Chondrocyte (in vitro differentiated cells): ENCODE measurements around the gene APOBEC4. TPM values are rescaled to one million over a fixed set of nuclear protein-coding genes. Genes with fewer than 3 reads are reported as not detected.

Source experiments
- DNase-seq: peaks from one replicate; pipeline ENCODE4 v3.0.0; 2021; ENCODE audit warnings: mixed read lengths, low spot score
- H3K27ac Mint-ChIP-seq: one replicate; pipeline ENCODE4 v1.8.0; 2021; ENCODE audit warnings: mild to moderate bottlenecking, moderate library complexity, mixed read lengths; ENCODE audit not compliant: unreplicated experiment
- H3K27me3 Mint-ChIP-seq: 2 replicates; pipeline ENCODE4 v1.8.0; 2021; ENCODE audit warnings: low read depth, mixed read lengths
- H3K36me3 Mint-ChIP-seq: 2 replicates; pipeline ENCODE4 v1.8.0; 2021; ENCODE audit warnings: low read depth, mixed read lengths
- H3K4me1 Mint-ChIP-seq: 2 replicates; pipeline ENCODE4 v1.8.0; 2021; ENCODE audit warnings: low read depth, mild to moderate bottlenecking, mixed read lengths
- H3K4me3 Mint-ChIP-seq: one replicate; pipeline ENCODE4 v1.8.0; 2021; ENCODE audit warnings: mild to moderate bottlenecking, moderate library complexity, mixed read lengths; ENCODE audit not compliant: unreplicated experiment
- H3K9me3 Mint-ChIP-seq: 2 replicates; pipeline ENCODE4 v1.8.0; 2021; ENCODE audit warnings: low read depth, mixed read lengths
- CTCF ChIP-seq: fragments of 200-600 bp; sonication (generic); IDR thresholded peaks from 2 replicates; pipeline ENCODE4 v1.5.0; 2021; ENCODE audit warnings: antibody characterized with exemption, mild to moderate bottlenecking, moderate library complexity
- total RNA-seq: library from RNA; stranded (reverse); gene quantifications from 3 replicates; pipeline ENCODE4 v1.2.1, GENCODE V29; 2021

The APOBEC4 gene
- total RNA-seq, 1 donor from 2014 or later: not detected

- no peaks in the 10 kb centered on the region for H3K27me3 Mint-ChIP-seq
- H3K4me3 Mint-ChIP-seq: no peak overlapping the region
- no peak overlapping the region for H3K27ac Mint-ChIP-seq
- peaks cover 8% of the 10 kb centered on the region for H3K9me3 Mint-ChIP-seq
- peaks cover 2% of the 10 kb centered on the region for H3K36me3 Mint-ChIP-seq
- peaks cover 8% of the 10 kb centered on the region for H3K4me1 Mint-ChIP-seq
- TF ChIP-seq CTCF: no peak
- no peak for DNase-seq
Observed at GRCh38 chr1:183678819-183679218, 25.7 kb upstream of the APOBEC4 start.

- DNase-seq: no peak
- no peak overlapping the region for H3K27ac Mint-ChIP-seq
Observed at GRCh38 chr1:183676586-183677189, 23.6 kb upstream of the APOBEC4 start.

GRCh38 chr1:183675883-183676585 is 22.9 kb upstream of the APOBEC4 start:
- H3K36me3 Mint-ChIP-seq: no peaks in the 10 kb centered on the region
- H3K4me3 Mint-ChIP-seq: no peak overlapping the region
- no peak for TF ChIP-seq CTCF
- H3K4me1 Mint-ChIP-seq: peaks cover 12% of the 10 kb centered on the region
- H3K27me3 Mint-ChIP-seq: no peaks in the 10 kb centered on the region
- H3K27ac Mint-ChIP-seq: no peak overlapping the region
- H3K9me3 Mint-ChIP-seq: peaks cover 7% of the 10 kb centered on the region
- no peak for DNase-seq

More at GRCh38 chr1:183676586-183677189, 23.6 kb upstream of the APOBEC4 start:
- peaks cover 7% of the 10 kb centered on the region for H3K9me3 Mint-ChIP-seq
- no peaks in the 10 kb centered on the region for H3K36me3 Mint-ChIP-seq
- no peak for TF ChIP-seq CTCF
- no peaks in the 10 kb centered on the region for H3K27me3 Mint-ChIP-seq
- peaks cover 12% of the 10 kb centered on the region for H3K4me1 Mint-ChIP-seq
- no peak overlapping the region for H3K4me3 Mint-ChIP-seq

GRCh38 chr1:183675381-183675780 is 22.3 kb upstream of the APOBEC4 start:
- no peak for TF ChIP-seq CTCF
- no peak for DNase-seq
- Mint-ChIP-seq H3K27me3 (no peaks in the 10 kb centered on the region), H3K4me3 (no peak overlapping the region), H3K4me1 (peaks cover 12% of the 10 kb centered on the region), H3K36me3 (no peaks in the 10 kb centered on the region), H3K9me3 (peaks cover 12% of the 10 kb centered on the region), H3K27ac (no peak overlapping the region)

GRCh38 chr1:183674886-183675285 is 21.8 kb upstream of the APOBEC4 start:
- H3K27me3 Mint-ChIP-seq: no peaks in the 10 kb centered on the region
- no peaks in the 10 kb centered on the region for H3K36me3 Mint-ChIP-seq
- no peak for TF ChIP-seq CTCF
- H3K27ac Mint-ChIP-seq: no peak overlapping the region
- H3K4me1 Mint-ChIP-seq: peaks cover 12% of the 10 kb centered on the region
- H3K9me3 Mint-ChIP-seq: peaks cover 10% of the 10 kb centered on the region
- no peak for DNase-seq
- H3K4me3 Mint-ChIP-seq: no peak overlapping the region
